Peyer's patch (tissue), 4 donors: ENCODE results near the gene CCDC88A.

ENCODE experiments used
- POLR2A ChIP-seq, 2 donors: fragments of 450-650 bp; IDR thresholded peaks; one replicate each; pipeline ENCODE4 v1.5.1; 2017; ENCODE audit warnings: antibody characterized with exemption in 2 of 2, mild to moderate bottlenecking in 2 of 2, moderate library complexity in 2 of 2
- TF ChIP-seq, protein P1 (sequence below), 6 experiments: fragments of 450-650 bp in 4 of 6; fragments of 200-600 bp in 2 of 6; sonication (generic) in 1 of 6; IDR thresholded peaks; one replicate each; pipeline ENCODE4 v1.5.1; 2017 to 2019; ENCODE audit warnings: antibody characterized with exemption in 6 of 6, mild to moderate bottlenecking in 3 of 6, moderate library complexity in 1 of 6

- no peak for TF ChIP-seq POLR2A (IDR thresholded peaks at IDR 0.05)
- TF ChIP-seq, protein P1, sequence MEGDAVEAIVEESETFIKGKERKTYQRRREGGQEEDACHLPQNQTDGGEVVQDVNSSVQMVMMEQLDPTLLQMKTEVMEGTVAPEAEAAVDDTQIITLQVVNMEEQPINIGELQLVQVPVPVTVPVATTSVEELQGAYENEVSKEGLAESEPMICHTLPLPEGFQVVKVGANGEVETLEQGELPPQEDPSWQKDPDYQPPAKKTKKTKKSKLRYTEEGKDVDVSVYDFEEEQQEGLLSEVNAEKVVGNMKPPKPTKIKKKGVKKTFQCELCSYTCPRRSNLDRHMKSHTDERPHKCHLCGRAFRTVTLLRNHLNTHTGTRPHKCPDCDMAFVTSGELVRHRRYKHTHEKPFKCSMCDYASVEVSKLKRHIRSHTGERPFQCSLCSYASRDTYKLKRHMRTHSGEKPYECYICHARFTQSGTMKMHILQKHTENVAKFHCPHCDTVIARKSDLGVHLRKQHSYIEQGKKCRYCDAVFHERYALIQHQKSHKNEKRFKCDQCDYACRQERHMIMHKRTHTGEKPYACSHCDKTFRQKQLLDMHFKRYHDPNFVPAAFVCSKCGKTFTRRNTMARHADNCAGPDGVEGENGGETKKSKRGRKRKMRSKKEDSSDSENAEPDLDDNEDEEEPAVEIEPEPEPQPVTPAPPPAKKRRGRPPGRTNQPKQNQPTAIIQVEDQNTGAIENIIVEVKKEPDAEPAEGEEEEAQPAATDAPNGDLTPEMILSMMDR (IDR thresholded peaks at IDR 0.05): no peak
These were observed 34.9 kb downstream of the CCDC88A start for GRCh38 chr2:55384786-55385185.
